ENCODE measurements around the gene KIF25.

KIF25 gene

DNA sequence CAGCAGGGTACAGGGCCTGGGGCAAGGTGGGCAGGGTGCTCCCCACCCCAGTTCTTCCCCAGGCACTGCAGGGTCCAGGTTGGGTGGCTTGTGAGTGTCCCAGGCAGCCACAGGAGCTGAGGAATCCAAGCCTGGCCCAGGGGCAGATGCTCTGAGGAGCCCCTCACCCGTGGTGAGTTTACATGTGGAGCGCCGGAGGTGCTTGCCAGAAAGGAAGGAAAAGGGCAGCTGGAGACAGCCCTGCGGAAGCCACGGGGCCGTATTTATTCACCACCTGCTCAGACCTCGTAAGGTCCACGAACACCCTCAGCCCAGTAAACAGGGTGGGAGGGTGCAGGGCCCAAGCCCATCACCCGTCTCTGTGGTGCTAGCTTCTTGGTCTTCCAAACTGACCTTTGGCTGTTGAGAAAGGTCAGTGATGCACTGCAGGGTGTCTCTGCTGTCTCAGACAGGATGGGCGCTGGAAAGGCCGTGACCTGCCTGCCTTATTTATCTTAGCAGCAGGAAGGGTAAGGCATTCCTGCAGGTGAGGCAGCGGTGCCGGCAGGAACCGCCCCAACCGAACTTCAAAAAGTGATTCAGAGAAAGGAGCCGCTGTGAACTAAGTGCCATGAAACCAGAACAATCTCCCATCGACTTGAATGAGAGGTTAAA, 85.5 kb downstream of the KIF25 start:
- no peak for TF ChIP-seq CTCF (conservative IDR thresholded peaks at IDR 0.05; ENCODE audit: low read depth, low read length)
- no peak overlapping the region for H3K4me3 ChIP-seq (ENCODE audit: low read depth, low read length)
- DNase-seq (ENCODE audit: low read depth), result no peak

DNA sequence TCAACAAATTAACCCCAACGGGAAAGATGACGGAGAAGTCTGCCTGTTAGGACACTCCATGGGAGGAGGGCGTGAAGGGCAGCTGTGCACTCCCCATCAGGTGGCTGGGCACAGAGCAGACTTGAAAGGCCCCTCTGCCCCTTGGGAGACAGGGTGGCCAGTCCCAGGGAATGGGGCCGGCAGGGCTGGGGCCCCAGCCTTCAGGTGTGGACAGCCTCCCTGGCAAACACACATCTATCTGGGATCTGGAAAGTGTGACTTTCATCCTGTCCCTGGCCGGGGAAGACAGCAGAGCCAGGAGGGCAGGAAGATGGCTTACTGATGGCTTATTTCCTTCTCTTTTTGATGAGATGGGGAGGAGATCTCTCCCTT, 86.0 kb downstream of the KIF25 start:
- DNase-seq (ENCODE audit: low read depth), result no peak
- no peak overlapping the region for H3K4me3 ChIP-seq (ENCODE audit: low read depth, low read length)
- no peak for TF ChIP-seq CTCF (conservative IDR thresholded peaks at IDR 0.05; ENCODE audit: low read depth, low read length)

- no peak for DNase-seq (ENCODE audit: low read depth)
- TF ChIP-seq CTCF (conservative IDR thresholded peaks at IDR 0.05; ENCODE audit: low read depth, low read length), result no peak
- no peak overlapping the region for H3K4me3 ChIP-seq (ENCODE audit: low read depth, low read length)
These were observed 87.1 kb downstream of the KIF25 start for GRCh38 chr6:168084465-168085160.

DNA sequence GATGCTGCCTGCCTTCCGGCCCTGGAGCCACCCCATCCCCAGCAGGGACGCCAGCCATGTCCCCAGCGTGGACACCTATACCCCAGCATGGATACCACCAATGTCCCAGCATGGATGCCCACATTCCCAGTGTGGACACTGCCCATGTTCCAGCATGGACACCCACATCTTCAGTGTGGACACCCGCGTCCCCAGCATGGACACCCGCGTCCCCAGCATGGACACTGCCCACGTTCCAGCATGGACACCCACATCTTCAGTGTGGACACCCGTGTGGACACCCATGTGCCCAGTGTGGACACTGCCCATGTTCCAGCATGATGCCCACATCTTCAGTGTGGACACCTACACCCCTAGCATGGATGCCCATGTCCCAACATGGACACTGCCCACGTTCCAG, 88.6 kb downstream of the KIF25 start:
- H3K4me3 ChIP-seq (ENCODE audit: low read depth, low read length), result no peak overlapping the region
- TF ChIP-seq CTCF (conservative IDR thresholded peaks at IDR 0.05; ENCODE audit: low read depth, low read length), result no peak
- no peak for DNase-seq (ENCODE audit: low read depth)

DNA sequence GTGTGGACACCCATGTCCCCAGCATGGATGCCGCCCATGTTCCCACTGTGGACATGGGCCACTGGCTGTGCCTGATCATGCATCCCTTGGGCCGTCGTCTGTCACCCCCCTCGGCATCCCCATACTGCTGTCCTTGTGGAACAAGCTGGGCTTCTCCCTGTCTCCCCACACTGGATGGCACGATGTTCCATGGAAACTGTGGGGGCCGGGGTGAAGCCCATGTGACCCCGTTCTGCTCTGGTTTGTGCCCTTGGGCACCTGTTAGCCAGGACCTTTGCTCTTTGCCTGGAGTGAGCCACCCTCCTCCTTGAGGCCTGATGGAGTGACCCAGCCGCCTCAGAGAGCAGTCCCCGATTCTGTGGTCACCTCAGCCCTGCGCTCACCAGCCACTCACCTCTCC, 89.1 kb downstream of the KIF25 start:
- H3K4me3 ChIP-seq (ENCODE audit: low read depth, low read length), result no peak overlapping the region
- TF ChIP-seq CTCF (conservative IDR thresholded peaks at IDR 0.05; ENCODE audit: low read depth, low read length), result no peak
- DNase-seq (ENCODE audit: low read depth), result no peak

DNA sequence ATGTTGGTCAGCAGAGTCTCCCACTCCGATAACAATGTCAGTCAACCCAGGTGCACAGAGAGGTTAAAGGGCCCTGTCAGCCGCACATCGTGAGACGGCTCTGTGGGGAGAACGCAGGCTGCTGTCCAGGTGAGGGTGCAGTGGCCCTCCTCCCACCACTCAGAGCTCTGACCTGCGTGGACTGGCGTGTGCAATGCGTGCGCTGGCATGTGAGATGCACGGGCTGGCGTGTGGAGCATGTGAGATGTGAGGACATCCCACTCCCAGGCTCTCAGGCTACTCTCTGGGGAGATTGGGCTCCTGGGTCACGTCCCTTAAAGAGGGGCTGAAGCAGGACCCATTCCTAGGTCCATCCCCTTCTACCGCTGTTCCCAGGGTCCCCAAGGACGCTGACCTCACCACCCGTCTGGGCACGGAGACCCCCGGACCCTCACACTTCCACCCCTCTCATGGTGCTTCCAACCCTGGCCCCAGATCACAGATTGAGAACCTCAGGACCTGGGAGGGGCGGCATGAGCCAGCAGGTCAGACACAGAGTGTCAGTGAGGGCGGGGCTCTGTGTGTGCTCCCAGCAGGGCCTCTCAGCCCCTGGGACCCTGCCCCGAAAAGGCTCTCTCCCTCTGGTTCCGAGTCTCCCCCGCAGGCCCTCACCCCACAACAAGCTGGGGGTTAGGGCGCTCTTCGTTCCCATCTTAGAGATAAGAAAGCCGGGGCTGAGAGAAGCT, 90.1 kb downstream of the KIF25 start:
- TF ChIP-seq CTCF (conservative IDR thresholded peaks at IDR 0.05; ENCODE audit: low read depth, low read length), result no peak
- H3K4me3 ChIP-seq (ENCODE audit: low read depth, low read length), result no peak overlapping the region
- DNase-seq (ENCODE audit: low read depth), result no peak
